NK-92 treated with Interleukin-12 subunit alpha and Interleukin-12 subunit beta, amount 100 ng/mL, for 24 hours (cell line): ENCODE measurements around the gene TEAD1.

Experiments
- DNase-seq: peaks from one replicate; lab custom pipeline; 2025; lab: John Stamatoyannopoulos, UW

TEAD1 gene

GRCh38 chr11:12789054-12789453 lies 114.8 kb downstream of the TEAD1 start:
- no peak for DNase-seq

GRCh38 chr11:12789596-12790215 lies 115.5 kb downstream of the TEAD1 start:
- DNase-seq, result no peak

DNA sequence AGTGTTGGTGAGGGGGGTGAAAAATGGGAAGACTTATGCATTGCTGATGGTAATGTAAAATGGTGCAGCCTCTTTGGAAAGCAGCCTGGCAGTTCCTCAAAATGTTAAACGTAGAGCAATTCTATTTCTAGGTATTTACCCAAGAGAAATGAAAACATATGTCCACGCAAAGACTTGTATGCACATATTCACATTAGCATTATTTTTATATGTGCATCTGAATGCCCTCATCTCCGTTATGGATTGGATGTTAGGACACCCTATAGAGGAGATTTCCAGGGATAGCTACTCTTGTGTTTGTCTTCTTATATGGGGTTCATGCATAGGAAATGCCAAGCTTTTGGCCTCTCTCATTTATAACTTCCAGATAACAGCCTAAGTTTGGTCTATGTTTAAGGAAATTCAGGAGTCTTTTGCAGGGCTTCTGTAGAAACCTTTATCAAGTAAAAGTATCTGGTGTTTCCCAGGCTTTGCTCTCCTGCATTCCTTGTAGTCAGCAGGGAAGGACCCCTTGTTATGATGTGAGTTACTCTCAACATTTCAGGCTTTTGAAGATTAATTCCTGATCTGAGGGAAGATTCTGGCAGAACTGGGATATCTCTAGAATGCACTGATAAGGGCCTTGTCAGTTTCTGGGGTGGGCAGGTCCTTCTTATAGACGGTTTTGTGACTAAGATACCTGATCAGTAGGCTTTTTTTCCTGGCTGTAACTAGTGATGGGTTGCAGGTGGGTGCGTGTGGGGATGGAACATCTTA lies 116.8 kb downstream of the TEAD1 start:
- DNase-seq, result no peak

- no peak for DNase-seq
These were observed 117.8 kb downstream of the TEAD1 start for GRCh38 chr11:12792018-12792417.

DNA sequence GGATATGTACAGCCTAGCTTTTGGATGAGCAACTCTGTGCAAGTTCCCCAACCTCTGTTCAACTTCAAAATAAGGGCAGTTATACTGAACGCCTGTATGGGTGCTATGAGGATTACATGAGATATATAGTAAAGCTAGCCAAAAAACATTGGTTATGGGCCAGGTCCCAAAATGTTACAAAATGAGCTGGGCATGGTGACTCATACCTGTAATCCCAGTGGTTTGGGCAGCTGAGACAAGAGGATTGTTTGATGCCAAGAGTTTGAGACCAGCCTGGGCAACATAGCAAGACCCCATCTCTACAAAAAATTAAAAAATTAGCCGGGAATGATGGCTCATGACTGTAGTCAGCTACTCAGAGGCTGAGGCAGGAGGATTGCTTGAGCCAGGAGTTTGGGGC lies 118.4 kb downstream of the TEAD1 start:
- DNase-seq, result no peak

GRCh38 chr11:12793065-12793464 lies 118.8 kb downstream of the TEAD1 start:
- DNase-seq, result no peak

GRCh38 chr11:12793506-12793905 lies 119.3 kb downstream of the TEAD1 start:
- DNase-seq, result no peak

DNA sequence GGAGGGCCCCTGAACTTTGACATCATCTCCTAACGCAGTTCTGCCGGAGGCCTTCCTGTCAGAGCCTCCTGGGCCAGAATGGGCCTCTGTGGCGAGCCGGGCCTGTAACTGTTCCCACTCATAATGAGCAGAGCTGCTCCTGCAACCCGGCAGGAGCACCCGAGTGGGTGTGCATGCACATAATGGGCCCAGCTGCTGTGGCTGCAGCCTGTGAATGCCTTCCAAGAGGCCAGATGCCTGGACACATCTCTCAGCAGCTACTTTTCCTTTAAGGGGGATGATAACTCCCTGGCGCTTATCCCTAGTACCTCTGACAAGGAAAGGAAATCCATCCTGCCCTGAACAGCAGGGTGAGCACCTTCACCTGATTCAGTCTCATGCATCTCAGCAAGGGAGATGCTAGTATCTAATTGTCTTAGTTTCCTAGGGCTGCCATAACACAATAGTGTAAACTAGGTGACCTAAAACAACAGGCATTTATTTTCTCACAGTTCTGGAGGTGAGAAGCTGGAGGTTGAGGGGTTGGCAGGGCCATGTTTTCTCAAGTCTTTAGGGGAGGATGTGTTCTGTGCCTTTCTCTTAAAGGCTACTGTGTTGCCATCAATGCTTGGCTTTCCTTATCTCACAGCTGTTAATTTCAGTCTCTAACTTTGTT lies 120.5 kb downstream of the TEAD1 start:
- no peak for DNase-seq

- no peak for DNase-seq
These were observed 123.8 kb downstream of the TEAD1 start for GRCh38 chr11:12797996-12798395.

DNA sequence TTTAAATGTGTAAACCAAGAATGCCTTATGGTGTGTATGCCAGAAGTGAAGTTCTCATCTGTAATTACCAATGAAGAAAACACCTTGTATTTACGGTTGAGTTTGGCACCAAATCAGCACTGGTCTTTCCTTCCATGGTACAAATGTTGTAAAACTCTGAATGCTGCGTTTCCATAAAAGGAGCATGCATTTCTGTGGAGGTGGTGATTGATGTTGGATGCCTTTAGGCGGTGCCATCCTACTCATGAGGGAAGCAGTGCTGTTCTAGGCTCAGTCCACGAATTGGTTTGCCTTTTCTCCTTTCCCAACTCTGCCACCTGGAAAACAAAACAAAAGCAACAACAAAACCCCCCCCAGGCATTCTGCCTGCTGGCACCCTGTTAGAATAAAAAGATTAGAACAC lies 124.4 kb downstream of the TEAD1 start:
- DNase-seq, result no peak

- no peak for DNase-seq
These were observed 125.2 kb downstream of the TEAD1 start for GRCh38 chr11:12799334-12799835.

- DNase-seq, result no peak
These were observed 125.9 kb downstream of the TEAD1 start for GRCh38 chr11:12800032-12800671.

DNA sequence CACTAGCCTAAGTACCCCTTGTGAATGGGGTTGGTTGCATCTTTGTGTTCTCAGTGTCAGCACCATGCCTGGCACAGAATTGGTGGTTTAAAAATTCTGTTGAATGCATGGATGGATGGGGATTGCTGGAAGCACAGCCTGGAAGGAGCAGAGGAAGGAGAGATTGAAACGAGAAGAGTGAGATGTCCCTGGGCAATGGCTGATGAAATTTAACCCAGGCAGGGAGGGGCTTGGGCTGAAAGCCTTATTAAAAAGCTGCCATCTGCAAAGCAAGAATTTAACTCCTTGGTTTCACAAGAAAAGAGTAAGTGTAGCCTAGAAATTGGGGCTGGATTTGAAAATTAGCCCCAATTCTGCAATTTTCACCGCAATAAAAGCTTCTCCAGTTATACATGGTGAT lies 126.7 kb downstream of the TEAD1 start:
- no peak for DNase-seq

- no peak for DNase-seq
These were observed 127.8 kb downstream of the TEAD1 start for GRCh38 chr11:12801976-12802375.

GRCh38 chr11:12802418-12803085 lies 128.3 kb downstream of the TEAD1 start:
- DNase-seq, result no peak

DNA sequence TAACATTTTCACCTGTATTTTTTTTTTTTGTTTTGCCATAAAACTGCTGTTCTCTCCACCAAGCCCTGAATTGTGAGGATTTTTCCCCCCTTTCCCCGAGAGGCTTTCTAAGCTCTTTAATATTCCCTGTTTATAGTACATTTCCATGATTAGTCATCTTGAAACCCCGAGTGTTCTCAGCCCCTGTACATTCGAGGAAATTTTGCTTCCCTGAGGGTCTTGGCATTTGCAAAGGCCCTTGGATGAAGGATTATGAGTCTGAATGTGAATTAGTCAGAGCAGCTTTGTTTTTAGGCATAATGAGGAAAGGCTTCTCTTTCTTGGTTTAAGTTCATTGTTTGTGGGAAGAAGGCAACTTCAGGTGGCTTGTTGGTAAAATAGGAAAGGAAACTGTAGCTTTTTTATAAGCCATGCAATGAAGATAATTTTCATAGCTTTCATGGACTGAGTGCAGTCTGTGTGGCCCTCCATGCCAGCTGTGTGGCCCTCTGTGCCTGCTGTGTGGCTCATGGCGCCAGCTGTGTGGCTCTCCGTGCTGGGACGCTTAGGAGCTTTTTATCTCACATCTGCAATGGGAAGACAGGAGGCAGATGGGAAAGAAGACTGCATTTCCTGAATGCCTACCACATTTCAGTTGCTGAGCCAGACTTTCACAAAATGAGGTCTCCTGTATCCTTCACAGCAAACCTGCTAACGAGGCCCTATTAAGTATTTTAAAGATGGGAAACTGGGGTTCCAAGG lies 129.0 kb downstream of the TEAD1 start:
- DNase-seq, result no peak

- no peak for DNase-seq
These were observed 131.9 kb downstream of the TEAD1 start for GRCh38 chr11:12806113-12806512.

DNA sequence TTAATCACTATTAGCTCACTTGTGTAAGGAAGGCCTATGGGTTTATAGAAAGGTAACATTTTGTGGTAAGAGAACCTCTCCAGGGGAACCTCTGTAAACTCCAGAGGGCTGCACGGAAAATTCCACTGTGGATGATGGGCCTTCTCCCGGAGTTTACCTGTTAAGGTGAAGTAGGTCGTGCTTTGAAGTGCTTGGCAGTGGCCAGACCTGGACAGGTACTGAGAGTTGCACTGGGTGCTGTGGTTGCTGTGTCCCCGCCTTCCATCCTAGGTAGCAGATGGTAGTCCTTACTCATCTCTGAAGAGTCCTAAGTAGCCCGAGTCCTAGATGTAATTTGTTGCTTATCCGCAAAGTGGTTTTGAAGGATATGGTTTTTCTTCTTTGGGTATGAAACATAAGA lies 133.4 kb downstream of the TEAD1 start:
- DNase-seq, result no peak

- DNase-seq, result no peak
These were observed 134.3 kb downstream of the TEAD1 start for GRCh38 chr11:12808519-12808918.

DNA sequence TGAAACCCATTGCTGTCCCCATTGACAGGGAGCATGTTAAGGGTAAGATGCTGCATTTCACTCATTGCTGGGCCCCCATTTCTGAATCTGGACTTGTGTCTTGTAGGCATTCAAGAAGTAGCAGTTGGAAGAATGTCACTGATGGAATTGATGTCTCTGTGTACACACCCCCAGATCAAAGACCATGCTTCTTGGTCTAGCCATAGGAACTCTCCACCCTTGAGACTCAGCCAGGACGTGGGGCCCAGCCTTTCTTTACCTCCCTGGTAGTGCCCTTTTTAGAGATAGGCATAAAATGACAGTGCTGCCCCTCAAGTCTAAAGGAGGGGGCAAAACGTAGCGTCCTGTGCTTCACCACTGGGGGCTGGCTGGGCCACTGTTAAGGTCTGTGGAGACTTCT lies 135.1 kb downstream of the TEAD1 start:
- DNase-seq, result no peak

DNA sequence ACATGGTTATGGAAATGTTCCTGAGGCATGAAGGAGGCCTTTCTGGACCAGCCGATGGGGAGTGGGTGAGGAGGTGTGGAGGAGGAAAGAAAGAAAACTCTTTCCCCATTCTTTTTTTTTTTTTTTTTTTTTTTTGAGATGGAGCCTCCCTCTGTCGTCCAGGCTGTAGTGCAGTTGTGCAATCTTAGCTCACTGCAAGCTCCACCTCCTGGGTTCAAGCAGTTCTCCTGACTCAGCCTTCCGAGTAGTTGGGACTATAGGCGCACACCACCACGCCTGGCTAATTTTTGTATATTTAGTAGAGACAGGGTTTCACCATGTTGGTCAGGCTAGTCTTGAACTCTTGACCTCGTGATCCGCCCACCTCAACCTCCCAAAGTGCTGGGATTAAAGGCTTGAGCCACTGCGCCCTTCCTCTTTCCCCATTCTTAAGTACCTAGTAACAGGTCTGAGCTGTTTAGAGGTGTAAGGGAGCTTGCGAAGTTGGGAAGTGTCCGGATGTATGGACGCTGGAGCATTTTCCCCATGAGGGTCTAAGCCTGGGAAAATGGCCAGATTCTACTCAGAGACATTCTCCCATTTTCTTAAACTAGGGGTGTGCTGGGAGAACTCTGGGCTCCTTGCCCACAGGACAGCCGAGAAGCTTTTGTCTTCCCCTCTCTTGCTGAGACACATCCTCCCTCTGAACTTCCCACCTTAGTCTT lies 135.8 kb downstream of the TEAD1 start:
- no peak for DNase-seq
